K562 treated with DMSO at 1 percent for 12 hours (cell line): ENCODE results near the gene PLAAT1. TPM values are rescaled to one million over a fixed set of nuclear protein-coding genes. Genes with fewer than 3 reads are reported as not detected.

Source experiments
- total RNA-seq: library from RNA; unstranded; fragments of 300-600 nt; gene quantifications from 2 replicates; pipeline ENCODE4 v1.2.3, GENCODE V29; 2022; ENCODE audit not compliant: insufficient read depth

Gene PLAAT1
- total RNA-seq, result 0.78 and 1.3 TPM in 2 replicates

DNA sequence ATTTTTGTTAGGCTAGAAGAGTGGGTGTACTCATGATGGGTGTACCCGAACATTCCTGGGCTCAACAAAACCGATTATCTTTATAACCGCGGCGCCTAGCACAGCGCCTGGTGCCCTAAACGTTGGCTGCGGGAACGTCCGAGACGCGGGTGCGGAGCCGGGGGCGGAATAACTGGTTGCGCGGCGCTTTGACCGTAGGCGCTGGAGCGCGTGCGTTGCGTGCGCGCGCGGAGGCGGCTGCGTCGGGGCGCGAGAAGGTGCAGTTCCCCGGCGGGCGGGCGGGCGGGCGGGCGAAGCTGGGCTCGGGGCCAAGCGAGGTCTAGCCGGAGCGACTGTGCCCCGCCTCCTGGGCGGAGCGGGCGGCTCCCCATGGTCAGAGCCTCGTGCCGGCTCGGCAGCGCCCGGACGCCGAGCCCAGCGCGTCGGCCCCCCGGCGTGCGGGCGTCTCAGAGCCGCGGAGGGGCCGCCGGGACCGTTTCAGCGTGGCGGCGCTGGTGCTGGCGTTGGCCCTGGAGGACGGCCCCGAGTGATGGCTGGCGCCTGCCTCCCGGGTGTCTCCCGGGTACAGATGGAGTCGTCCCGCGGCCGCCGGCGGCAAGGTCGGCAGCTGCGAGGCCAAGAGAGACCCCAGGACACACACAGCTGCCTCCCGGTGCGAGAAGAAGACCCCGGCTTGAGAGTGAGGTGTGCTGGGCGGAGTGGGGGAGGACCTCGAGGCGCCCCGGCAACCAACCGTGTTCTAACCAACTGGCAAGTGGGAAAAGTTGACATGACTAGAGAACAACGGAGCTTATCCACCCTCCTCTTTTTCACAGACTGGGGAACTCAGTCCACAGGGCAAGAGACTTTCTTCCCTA is at the start of gene PLAAT1:
Gene PLAAT1 (plus strand): TSS at position 373 of the 857 bp plus-strand sequence. CDS start 14,429 bp downstream, outside the sequence.

Other genes with a start within 250 kb of the PLAAT1 start
- gene ATP13A5, start 137.5 kb downstream of the PLAAT1 start, total RNA-seq, result not detected in 2 replicates